Endothelial cell (in vitro differentiated cells): Measurements from ENCODE around the gene FBXL17. TPM values are rescaled to one million over a fixed set of nuclear protein-coding genes. Genes with fewer than 3 reads are reported as not detected.

ENCODE experiments used
- DNase-seq: peaks from one replicate; pipeline ENCODE4 v3.0.0; 2021; ENCODE audit warnings: low spot score
- H3K27ac Mint-ChIP-seq: one replicate; pipeline ENCODE4 v1.8.0; 2021; ENCODE audit warnings: mixed read lengths, inconsistent platforms; ENCODE audit not compliant: unreplicated experiment
- H3K27me3 Mint-ChIP-seq: one replicate; pipeline ENCODE4 v1.8.0; 2021; ENCODE audit warnings: mild to moderate bottlenecking, moderate library complexity, mixed read lengths, inconsistent platforms; ENCODE audit not compliant: unreplicated experiment
- H3K36me3 Mint-ChIP-seq: one replicate; pipeline ENCODE4 v1.8.0; 2021; ENCODE audit warnings: mild to moderate bottlenecking, low read depth, mixed read lengths, inconsistent platforms; ENCODE audit not compliant: unreplicated experiment
- H3K4me1 Mint-ChIP-seq: one replicate; pipeline ENCODE4 v1.8.0; 2021; ENCODE audit warnings: mild to moderate bottlenecking, mixed read lengths, inconsistent platforms; ENCODE audit not compliant: unreplicated experiment
- H3K4me3 Mint-ChIP-seq: one replicate; pipeline ENCODE4 v1.8.0; 2021; ENCODE audit warnings: mild to moderate bottlenecking, mixed read lengths, inconsistent platforms; ENCODE audit not compliant: unreplicated experiment
- H3K9me3 Mint-ChIP-seq: one replicate; pipeline ENCODE4 v1.8.0; 2021; ENCODE audit warnings: mixed read lengths, inconsistent platforms; ENCODE audit not compliant: unreplicated experiment
- total RNA-seq: library from RNA; stranded (reverse); fragmentation: NEBNext Ultra II Directional; extraction: Animal tissue kit (Norgen Biotek cat#: 25700); gene quantifications from one replicate; pipeline ENCODE4 v1.2.1, GENCODE V29; 2021; ENCODE audit not compliant: unreplicated experiment
- TF ChIP-seq, protein P1 (sequence below): fragments of 200-600 bp; sonication (generic); IDR thresholded peaks from one replicate; pipeline ENCODE4 v1.5.0; 2021; ENCODE audit warnings: antibody characterized with exemption; ENCODE audit not compliant: unreplicated experiment

The FBXL17 gene
- total RNA-seq, 1 donor from 2014 or later, result 14.9 TPM

- DNase-seq, result no peak
- Mint-ChIP-seq H3K9me3 (no peaks in the 10 kb centered on the region), H3K36me3 (no peaks in the 10 kb centered on the region), H3K27ac (no peak overlapping the region), H3K4me3 (no peak overlapping the region), H3K4me1 (no peaks in the 10 kb centered on the region), H3K27me3 (peaks cover 3% of the 10 kb centered on the region)
- TF ChIP-seq, protein P1, sequence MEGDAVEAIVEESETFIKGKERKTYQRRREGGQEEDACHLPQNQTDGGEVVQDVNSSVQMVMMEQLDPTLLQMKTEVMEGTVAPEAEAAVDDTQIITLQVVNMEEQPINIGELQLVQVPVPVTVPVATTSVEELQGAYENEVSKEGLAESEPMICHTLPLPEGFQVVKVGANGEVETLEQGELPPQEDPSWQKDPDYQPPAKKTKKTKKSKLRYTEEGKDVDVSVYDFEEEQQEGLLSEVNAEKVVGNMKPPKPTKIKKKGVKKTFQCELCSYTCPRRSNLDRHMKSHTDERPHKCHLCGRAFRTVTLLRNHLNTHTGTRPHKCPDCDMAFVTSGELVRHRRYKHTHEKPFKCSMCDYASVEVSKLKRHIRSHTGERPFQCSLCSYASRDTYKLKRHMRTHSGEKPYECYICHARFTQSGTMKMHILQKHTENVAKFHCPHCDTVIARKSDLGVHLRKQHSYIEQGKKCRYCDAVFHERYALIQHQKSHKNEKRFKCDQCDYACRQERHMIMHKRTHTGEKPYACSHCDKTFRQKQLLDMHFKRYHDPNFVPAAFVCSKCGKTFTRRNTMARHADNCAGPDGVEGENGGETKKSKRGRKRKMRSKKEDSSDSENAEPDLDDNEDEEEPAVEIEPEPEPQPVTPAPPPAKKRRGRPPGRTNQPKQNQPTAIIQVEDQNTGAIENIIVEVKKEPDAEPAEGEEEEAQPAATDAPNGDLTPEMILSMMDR, result no peak
Measured at GRCh38 chr5:108059334-108059733, 322.6 kb downstream of the FBXL17 start.

DNA sequence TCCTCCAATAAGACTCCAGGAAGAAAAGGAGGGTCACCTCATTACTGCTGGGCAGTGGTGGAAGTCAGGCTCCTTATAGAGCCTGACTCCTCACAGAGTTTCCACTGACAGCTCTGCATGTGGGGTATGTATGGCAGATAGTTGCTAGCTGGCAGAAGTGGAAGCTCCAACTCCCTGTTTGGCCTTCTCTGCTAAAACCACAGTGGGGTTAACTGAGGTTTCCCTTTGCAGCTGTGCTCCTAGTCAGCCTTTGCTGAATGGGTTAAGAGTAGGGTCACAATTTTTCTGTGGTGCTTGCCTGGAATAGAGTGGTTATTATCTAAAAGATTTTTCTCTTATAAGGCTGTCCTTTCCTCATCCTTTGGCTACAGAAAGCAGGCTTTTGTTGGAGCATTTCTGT, 327.5 kb downstream of the FBXL17 start:
- no peak overlapping the region for H3K27ac Mint-ChIP-seq

DNA sequence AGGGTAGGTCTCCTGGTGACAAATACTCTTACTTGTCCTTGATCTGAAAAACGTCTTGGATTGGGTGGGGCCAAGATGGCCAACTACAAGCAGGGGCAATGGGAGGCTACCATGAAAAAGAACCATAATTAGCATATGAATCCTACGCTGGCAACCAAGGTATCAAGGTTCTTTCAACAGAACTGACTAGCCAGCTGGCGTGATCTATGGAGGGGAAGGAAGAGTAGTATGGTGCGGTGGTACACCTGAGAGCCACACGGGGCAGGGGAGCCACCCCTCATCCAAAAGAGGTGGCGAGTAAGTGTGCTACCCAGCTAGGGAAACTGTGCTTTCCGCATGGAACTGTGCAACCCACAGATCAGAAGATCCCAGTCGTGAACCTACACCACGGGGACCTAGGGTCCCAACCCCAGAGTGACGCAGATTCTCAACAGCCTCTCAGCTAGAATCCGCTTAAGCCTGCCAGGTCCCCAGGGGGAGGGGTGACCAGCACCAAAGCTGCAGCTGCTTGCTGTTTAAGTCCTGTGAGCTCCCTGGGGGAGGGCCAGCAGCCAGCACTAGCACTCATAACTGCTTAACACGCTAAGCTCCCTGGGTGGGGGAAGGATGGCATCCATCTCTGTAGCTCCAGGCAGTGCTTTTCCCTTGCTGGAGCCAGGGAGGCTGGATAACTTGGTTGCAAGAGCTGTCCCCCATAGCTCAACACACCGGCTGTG, 334.8 kb downstream of the FBXL17 start:
- H3K4me1 Mint-ChIP-seq, result no peaks in the 10 kb centered on the region
- DNase-seq, result no peak
- no peaks in the 10 kb centered on the region for H3K9me3 Mint-ChIP-seq
- no peak overlapping the region for H3K4me3 Mint-ChIP-seq
- peaks cover 1% of the 10 kb centered on the region for H3K27me3 Mint-ChIP-seq
- TF ChIP-seq, protein P1, result no peak
- peaks cover 10% of the 10 kb centered on the region for H3K36me3 Mint-ChIP-seq
- no peak overlapping the region for H3K27ac Mint-ChIP-seq

More for the DNA sequence above, 327.5 kb downstream of the FBXL17 start:
- Mint-ChIP-seq H3K4me3 (no peak overlapping the region), H3K36me3 (peaks cover 10% of the 10 kb centered on the region), H3K9me3 (no peaks in the 10 kb centered on the region), H3K4me1 (no peaks in the 10 kb centered on the region), H3K27me3 (peaks cover 3% of the 10 kb centered on the region)
- no peak for DNase-seq
- TF ChIP-seq, protein P1, result no peak

GRCh38 chr5:108036482-108036881, 345.4 kb downstream of the FBXL17 start:
- no peak for DNase-seq
- no peak overlapping the region for H3K4me3 Mint-ChIP-seq
- H3K36me3 Mint-ChIP-seq, result no peaks in the 10 kb centered on the region
- H3K4me1 Mint-ChIP-seq, result peaks cover 2% of the 10 kb centered on the region
- TF ChIP-seq, protein P1, result no peak
- H3K9me3 Mint-ChIP-seq, result no peaks in the 10 kb centered on the region
- no peak overlapping the region for H3K27ac Mint-ChIP-seq
- H3K27me3 Mint-ChIP-seq, result no peaks in the 10 kb centered on the region

- Mint-ChIP-seq H3K36me3 (no peaks in the 10 kb centered on the region), H3K4me3 (no peak overlapping the region), H3K9me3 (no peaks in the 10 kb centered on the region), H3K27ac (no peak overlapping the region), H3K4me1 (no peaks in the 10 kb centered on the region), H3K27me3 (no peaks in the 10 kb centered on the region)
- TF ChIP-seq, protein P1, result no peak
- DNase-seq, result no peak
Measured at GRCh38 chr5:108028883-108029282, 353.0 kb downstream of the FBXL17 start.
